Fibroblast of skin of abdomen (primary cell): ENCODE data around the gene TRIM40.
"Not testable (repeated sequence)": the region's sequence is repeated elsewhere in the genome, so short reads cannot be mapped to it uniquely, and the experiment has no call there.

Source experiments
- DNase-seq: peaks from one replicate; pipeline ENCODE4 v3.0.0-alpha.2; 2013

The TRIM40 gene

DNA sequence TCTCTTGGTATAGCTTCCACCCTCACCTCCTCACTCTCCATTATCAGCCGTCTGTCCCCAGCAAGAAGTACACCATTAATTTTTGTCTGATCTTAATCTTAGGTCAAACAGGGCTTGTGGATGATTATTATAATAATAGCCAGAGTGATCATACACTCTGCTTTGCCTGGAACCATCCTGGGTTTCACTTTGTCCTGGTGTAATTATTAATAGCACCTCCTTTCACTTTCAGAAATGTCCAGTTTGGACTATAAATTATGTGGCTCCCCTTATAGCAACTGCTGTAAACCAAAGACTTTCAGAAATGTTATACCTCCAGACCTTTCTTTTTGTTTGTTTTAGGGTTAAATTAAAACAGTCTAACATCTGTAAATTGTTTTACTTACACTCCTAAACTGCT lies 22.1 kb upstream of the TRIM40 start:
- no peak for DNase-seq

DNA sequence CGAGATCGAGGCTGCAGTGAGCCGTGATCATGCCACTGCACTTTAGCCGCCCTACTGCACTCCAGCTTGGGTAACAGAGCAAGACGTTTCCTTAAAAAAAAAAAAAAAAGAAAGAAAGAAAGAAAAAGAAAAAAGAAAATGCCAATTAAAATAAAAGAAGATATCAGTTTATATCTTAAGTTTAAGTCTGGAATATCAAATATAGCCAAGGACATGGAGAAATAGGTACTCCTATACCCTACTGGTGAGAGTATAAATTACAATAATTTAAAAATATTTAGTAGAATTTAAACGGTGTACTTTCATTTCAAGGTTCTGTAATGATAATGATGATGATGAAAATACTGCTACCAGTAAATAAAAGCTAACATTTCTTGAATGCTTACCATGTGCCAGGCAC lies 19.2 kb upstream of the TRIM40 start:
- DNase-seq = no peak

DNA sequence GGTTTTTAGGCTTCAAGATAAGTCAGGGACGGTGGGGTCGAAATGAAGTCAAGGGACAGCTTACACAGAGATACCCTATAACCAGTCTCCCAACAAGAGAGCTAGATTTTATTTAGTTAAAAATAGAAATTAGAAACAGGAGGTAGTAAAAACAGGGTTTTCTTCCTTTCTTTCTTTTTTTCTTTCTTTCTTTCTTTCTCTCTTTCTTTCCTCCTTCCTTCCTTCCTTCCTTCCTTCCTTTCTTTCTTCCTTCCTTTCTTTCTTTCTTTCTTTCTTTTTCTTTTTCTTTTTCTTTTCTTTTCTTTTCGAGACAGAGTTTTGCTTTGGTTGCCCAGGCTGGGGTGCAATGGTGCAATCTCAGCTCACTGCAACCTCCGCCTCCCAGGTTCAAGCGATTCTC lies 17.2 kb upstream of the TRIM40 start:
- not testable (repeated sequence) for DNase-seq

DNA sequence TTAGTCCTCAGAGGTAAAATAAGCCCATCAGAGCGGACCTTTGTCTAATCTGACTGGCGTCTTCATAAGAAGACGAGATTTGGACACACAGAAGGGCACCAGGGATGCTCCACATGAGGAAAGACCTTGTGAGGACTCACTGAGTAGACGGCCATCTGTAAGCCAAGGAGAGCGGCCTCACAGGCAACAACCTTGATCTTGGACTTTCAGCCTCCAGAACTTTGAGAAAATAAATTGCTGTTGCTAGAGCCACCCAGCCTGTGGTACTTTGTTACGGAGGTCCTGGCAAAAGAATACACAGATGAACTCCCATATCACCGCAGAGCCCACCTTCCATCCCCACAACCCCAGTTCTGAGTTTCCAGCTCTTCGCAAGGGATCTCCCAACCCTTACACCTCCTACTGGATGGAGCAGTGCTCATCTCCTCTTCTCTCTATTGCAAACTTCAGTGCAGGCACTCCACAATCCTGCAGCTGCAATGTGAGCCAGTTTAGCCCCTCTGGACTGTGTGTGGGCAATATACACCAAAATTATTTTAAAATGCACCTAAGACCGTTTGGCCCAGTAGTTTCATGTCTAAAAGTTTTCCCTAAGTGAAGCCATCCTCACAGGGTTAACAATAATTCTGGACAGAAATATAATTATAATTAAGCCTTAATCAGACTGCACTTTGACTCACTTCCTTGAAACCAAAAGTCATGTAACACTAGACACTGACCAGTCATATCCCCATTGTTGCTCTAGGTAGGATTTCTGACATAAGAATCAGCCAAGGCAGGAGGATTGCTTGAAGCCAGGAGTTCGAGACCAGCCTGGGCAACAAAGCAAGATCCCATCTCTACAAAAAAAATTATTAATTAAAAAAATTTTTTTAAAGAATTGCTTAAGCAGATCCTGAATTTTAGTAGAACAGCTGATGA lies 14.2 kb upstream of the TRIM40 start:
- no peak for DNase-seq

DNA sequence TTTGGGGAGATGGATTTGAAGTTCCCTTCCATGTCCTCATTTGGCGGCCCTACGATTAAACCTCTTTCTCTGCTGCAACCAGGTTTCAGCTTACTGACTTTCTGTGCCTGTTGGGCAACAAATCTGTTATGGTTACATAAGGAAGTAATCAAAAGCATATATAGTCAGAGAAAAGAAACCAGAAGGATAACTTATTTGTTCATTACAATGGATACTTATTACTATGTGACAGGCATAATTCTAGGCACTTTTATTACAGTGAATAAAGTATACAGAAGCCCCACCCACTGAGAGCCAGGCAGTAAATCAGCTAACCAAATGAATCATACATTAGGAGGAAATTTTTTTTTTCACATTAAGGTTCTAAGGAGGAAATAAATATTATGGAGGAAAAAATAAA lies 13.4 kb upstream of the TRIM40 start:
- DNase-seq = no peak

DNA sequence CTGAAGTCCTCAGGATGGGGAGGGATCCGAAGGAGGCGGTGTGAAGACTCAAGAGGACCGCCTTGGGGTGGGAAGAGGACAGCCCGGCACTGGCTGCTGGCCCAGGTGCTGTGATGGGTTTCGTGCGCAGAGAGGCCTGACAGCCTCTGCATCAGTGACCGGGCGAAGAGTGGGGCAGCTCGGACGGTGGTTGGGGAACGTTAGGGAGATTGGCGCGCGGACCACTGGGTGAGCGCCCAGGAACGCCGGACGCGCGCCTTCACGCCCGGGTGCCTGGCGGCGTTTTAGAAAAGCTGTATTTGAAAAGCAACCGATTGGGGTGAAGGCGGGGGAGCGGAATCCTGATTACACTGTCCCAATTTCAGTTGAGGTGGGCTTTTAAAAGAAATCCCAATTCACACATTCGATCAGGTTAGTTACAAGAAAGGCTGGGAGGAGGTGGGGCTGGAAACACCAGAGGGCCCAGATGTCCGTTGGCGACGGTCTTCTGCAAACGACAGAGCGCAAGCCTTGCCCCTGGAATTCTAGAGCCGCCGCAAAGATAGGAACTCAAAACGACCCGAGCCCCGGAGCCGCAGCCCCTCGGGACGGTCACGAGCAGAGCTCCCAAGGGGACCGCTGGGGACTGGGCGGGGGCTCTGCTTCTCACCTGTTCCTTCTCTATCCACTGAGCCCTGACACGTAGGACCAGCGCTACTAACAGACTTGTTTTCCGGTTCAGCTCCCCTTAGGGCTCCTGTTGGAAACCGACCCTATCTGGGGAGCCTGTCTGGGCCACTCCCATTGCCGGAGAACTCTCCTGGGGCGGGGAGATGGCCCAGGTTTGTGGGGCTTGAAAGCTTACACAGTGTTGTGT lies 8.5 kb upstream of the TRIM40 start:
- no peak for DNase-seq

DNA sequence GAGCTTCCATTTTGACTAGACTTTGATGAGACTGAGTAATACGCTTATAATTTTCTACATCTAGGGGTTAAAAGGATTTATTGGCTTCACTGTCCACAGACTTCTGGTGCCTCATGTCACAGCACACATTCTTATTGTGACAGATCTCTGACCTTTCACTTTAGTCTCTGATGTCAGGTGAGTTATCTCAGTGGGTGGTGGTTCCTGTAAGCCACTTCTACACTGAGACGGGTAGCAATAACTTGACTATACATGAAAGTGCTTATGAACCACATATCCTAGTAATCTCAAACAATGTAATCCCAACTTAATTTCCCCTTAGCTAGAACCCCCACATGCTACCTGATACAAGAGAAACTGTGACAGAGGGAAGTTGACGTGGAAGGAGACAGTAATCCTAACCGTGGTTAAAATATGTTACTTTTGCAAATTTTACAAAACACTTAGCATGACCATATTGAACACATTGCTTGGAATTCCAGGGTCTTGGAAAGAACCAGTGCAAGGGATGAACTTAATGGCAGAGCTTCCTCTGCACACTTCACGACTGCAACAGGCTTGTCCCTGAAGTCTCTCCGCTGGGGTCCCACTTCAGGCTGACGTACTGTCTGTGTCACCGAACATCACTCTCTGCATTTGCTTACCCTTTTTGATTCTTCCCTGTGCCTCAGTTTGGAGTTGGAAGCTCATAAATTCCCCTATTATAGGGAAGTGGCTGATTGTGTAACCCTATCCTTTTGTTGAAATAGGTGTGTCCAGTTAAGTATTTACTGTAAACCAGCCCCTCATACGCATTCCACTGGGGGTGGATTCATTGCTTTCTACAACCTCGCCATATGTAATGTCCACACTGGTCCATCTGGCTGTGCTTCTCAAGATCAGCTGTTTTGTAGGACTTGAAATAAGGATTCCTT lies 6.4 kb upstream of the TRIM40 start:
- DNase-seq = no peak

DNA sequence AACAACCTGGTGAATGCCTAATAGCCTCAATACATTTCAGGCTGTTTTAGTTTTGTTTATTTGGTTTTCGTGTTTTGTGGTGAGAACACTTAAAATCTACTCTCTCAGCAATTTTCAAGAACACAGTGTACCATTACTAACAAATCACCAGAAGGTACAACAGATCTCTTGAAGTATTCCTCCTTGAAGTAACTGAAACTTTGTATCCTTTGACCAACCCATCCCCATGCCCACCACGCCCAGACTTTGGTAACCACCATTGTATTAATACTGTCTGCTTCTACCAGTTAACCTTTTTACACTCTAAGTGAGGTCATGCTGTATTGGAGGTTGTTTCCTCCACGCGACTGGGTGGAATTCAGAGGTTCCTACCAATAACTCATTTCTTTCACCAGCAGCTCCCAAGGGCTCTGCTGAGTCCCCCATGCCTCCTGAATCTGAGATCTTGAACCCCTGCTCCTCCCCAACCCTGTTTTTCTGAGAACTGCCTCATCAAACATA lies 5.7 kb upstream of the TRIM40 start:
- DNase-seq = no peak

DNA sequence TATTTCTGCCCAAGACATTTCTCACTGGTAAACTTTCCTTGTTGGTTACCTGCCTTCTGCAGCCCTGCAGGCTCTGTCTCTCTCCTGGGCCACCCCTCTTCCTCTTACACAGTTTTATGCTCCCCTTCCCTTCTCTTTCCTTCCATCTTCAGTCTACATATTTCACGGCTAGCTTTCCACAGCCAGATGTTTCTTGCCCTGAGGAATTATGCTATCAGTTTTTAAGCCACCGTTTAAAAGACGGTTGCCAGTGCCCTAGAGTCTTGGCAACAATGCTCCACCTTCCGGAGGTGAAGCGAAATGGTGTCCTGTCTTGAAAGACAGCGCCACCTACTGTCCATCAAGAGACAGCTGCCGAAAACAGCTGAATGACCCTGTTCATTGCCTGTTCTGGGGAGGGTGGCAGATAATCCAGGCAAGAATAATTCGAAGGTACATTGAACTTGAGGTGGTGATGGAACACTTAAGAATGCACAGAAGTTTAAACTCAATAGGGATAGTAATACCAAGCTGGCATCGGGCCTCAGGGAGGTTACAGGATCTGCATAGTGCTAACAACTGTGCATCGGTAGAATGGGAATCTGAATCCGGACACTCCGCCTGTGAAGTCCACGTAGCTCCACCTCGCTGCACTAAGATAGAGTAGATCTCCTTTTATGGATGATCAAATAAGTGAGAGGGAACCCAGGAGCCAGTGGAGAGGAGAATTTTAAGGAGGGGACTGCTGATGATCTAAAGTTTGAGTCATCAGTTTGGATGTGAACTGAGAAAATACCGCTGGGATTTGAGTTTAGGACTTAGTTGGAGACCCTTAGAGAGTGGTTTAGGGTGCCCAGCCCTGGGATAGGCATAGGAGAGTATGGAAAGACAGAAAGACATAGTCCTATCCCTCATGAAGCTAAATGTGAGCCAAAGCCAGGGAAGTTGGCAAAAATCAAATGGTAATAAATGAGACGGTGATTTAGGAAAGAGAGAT lies 4.8 kb upstream of the TRIM40 start:
- DNase-seq = peak; percentile 80

DNA sequence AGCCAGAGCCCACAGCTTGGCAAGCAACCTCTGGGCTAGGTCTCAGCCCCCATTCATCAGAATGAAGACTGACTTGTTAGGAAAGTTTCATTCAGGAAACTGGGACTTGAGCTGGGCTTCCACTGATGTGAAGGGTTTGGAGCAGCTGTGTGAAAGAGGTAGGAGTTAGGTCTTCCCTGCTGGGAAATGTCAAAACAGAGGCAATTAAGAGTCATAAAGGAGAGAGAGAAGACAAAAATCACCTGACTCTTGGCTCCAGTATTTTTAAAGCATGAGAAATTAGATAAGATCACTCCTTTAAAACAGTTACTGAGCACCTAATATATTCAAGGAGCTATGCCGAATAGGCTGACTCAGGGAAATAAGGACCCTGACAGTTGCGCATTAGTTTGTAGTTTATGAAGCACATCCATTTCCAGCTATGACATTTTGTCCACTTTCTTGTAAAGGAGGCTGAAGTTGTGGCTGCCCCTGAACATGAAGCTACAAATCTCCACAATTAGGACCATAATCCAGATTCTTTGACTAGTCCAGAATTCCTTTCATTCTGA lies 3.9 kb upstream of the TRIM40 start:
- no peak for DNase-seq

DNA sequence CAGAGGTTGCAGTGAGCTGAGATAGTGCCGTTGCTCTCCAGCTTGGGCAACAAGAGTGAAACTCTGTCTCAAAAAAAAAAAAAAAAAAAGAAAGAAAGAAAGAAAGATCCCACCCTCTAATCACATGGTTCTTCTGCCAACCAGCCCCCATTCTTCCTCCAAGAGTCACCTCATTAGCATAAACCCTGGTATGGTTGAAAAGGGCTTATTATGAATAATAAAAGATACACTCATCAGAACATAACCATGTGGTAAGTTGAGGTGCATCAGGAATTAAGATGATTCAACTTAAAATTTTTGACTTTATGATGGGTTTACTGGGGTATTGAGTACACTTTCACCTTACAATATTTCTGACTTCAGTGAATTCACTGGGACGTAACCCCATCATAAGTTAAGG lies 793 bp upstream of the TRIM40 start:
- DNase-seq = no peak

DNA sequence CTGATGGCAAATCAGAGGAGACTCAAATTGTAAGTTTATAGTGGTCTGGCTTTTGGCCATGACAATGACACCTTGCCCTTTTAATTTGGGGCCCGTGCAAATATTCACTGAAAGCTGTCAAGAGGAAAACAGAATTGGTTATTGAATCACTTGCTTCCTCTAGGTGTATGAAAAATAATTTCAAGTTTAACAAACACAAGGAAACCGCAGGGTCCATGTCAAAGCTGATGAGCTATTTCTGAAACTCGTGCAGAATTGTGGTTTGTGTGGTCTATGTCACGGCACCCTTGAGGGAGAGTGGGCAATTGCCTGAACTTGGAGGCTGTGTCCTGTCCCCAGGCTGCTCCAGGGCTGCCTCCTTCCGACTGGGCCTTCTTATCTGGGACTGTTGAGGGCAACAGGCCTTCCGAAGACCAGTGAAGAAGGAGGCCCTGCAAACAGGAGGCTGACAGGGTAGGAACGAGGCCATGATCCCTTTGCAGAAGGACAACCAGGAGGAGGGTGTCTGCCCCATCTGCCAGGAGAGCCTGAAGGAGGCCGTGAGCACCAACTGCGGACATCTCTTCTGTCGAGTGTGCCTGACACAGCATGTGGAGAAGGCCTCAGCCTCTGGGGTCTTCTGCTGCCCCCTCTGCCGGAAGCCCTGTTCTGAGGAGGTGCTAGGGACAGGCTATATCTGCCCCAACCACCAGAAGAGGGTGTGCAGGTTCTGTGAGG lies 788 bp downstream of the TRIM40 start:
- no peak for DNase-seq

DNA sequence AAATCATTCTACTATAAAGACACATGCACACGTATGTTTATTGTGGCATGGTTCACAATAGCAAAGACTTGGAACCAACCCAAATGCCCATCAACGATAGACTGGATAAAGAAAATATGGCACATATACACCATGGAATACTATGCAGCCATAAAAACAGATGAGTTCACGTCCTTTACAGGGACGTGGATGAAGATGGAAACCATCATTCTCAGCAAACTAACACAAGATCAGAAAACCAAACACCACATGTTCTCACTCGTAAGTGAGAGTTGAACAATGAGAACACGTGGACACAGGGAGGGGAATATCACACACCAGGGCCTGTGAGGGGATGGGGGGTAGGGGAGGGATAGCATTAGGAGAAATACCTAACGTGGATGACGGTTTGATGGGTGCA lies 4.3 kb downstream of the TRIM40 start:
- not testable (repeated sequence) for DNase-seq

DNA sequence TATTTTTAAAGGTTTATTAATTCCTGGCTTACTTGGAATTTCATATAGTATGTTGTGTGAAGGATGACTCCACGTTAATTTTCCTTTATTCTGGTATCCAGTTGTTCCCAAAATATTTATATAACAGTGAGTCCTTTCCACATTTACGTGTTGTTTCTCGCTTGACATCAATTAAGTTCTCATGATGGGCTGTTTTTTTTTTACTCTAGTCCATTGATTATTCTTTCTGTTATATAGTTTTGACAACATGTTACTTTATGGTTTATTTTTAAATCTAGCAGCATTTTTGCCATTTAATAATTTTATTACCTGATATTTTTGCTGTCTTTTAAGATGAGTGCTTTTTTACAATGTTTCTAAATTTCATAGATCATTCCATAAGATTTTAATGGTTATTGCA lies 6.7 kb downstream of the TRIM40 start:
- DNase-seq = no peak

DNA sequence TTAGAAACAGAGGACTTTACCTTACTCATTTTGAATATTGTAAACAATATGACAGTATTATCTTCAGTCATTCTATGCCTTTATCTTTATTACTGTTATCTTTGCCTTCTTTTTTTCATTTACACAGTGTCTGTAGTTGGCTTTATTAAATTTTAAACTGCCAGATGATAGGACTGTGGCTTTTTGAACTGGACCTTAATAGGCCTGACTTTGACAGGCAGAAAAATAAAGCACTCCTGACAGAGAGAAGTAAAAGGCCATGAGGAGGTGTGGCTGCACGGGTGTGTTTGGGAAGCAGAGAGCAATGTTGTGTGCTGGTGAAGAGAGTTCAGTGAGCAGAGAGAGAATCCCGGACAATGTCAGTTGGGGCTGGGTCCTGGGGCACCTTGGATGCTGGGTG lies 7.8 kb downstream of the TRIM40 start:
- DNase-seq = no peak

DNA sequence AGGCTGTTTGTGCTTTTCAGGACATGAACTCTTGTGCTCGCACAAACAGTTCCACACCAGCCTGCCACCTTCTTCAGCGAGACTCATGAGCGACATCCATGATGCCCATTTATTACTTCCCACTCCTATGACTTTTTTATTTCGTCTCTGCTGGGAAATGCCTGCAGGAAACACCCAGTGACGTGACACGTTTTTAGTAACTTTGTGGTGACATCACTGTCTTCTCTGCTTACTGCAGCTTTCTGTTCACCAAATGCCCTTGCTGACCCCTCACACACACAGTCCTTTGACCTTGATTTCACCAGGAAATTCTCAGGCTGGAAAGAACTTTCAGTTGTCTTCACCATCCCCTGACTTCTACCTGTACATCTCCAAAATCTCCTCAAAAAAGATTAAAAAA lies 8.9 kb downstream of the TRIM40 start:
- no peak for DNase-seq

DNA sequence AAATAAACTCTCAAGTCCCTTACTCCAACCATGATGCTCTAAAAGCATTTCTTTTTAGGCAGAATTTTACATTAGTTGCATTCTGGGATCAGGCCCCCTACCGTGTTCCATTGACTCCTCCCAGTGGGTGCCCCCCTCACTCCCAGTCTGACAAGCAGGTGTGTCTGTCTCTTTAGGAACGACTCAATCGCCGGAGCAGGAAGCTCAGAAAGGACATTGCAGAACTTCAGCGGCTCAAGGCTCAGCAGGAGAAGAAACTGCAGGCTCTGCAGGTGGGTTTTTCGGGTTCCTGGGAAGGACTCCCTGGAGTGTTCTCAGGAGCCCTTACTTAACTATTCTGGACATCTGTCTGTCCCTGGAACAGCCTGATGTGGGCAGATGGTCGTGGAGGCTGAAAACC lies 9.9 kb downstream of the TRIM40 start:
- no peak for DNase-seq

DNA sequence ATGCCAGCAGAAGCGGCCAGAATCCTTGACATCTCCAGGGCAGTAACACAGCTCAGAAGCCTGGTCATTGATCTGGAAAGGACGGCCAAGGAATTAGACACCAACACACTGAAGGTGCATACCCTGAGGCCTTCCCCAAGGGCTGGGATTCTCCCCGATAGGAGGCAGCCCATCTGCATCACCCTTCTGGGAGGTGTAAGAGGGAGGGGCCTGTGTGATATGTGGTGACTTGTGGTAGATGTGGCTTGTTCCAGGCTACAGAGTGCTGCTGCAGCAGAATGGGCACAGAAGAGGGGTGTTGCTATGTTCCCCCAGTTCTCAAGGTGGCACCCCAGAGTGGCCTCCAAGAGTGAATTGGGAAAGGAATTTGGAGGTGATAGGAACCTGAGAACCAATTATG lies 11.2 kb downstream of the TRIM40 start:
- no peak for DNase-seq

DNA sequence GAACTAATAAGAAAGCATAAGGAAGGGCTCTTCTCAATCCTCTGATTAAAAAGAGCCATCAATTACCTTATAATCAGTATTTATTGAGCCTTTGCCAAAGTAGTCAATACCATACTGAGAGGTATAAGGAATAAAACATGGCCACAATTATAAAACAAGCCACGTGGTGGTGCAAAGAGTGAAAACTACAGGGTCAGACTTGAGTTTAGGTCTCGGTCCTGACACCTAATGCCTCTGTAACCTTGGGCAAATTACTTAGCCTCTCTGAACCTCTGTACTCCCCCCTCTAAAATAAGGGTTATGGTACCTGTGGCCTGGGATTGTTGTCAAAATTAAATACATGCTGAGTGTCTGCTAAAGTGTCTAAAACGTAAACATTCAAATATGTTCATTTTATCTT lies 13.3 kb downstream of the TRIM40 start:
- no peak for DNase-seq

DNA sequence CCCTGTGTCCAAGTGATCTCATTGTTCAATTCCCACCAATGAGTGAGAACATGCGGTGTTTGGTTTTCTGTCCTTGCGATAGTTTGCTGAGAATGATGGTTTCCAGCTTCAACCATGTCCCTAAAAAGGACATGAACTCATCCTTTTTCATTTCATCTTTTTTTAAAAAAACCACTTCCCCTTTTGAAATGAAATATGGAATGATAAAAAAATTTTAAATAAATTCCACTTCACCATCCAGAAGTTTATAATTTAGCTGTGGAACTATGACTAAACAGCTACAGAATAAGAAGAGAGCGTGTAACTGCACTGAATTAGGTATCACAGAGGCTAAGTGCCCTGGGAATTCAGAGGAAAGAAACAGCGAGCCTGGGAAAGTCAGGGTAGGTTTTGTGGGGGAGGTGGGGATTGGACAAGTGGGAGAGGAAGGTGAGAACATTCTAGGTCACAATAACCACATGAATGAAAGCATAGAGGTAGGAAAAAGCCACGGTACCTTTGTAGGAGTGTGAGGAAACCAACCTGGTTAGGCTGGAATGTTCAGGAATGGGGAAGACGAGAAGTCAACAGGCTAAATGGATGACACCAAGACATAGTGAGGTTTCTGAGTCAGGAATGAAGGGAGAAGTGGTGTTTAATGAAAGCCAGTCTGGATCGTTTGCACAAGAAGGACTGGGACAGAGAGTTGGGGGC lies 14.1 kb downstream of the TRIM40 start:
- no peak for DNase-seq
